ENCODE data around the gene SLC2A1.

The SLC2A1 gene

GRCh38 chr1:42958488-42959319 is at the start of gene SLC2A1:
Gene SLC2A1, minus strand, starts transcription at chr1:42958868. Its CDS starts 217 bp downstream, at chr1:42958651.
- TF ChIP-seq CTCF (conservative IDR thresholded peaks at IDR 0.05) (no peak), ZFX (IDR thresholded peaks at IDR 0.05) (peak; percentile 64; the same call in 1 of the 2 replicates)
- H3K27ac ChIP-seq: peak within 1 kb of the TSS; percentile 82

GRCh38 chr1:43007377-43008114 is 48.9 kb upstream of the SLC2A1 start:
- no peak overlapping the region for H3K27ac ChIP-seq
- TF ChIP-seq ZFX (IDR thresholded peaks at IDR 0.05): no peak
- TF ChIP-seq CTCF (conservative IDR thresholded peaks at IDR 0.05): no peak

- H3K27ac ChIP-seq: no peak overlapping the region
- no peak for TF ChIP-seq CTCF (conservative IDR thresholded peaks at IDR 0.05)
- TF ChIP-seq ZFX (IDR thresholded peaks at IDR 0.05): no peak
Observed at GRCh38 chr1:43005460-43006361, 47.0 kb upstream of the SLC2A1 start.

GRCh38 chr1:43004587-43005459 is 46.2 kb upstream of the SLC2A1 start:
- H3K27ac ChIP-seq: no peak overlapping the region
- TF ChIP-seq ZFX (IDR thresholded peaks at IDR 0.05): no peak
- TF ChIP-seq CTCF (conservative IDR thresholded peaks at IDR 0.05): no peak

GRCh38 chr1:43002766-43003165 is 44.1 kb upstream of the SLC2A1 start:
- no peak overlapping the region for H3K27ac ChIP-seq

More at GRCh38 chr1:43002766-43003165, 44.1 kb upstream of the SLC2A1 start:
- TF ChIP-seq ZFX (IDR thresholded peaks at IDR 0.05): no peak
- no peak for TF ChIP-seq CTCF (conservative IDR thresholded peaks at IDR 0.05)

All from C4-2B (cell line).